ENCODE results near the gene ATP8A2. TPM values are rescaled to one million over a fixed set of nuclear protein-coding genes. Genes with fewer than 3 reads are reported as not detected.

The ATP8A2 gene
- total and polyA plus RNA-seq, 10 of the 15 experiments (the other 5 are each of a cell fraction or from before 2014, with no cell fraction given) = 0.01 to 0.04 (median 0.04) TPM; not detected in 7

DNA sequence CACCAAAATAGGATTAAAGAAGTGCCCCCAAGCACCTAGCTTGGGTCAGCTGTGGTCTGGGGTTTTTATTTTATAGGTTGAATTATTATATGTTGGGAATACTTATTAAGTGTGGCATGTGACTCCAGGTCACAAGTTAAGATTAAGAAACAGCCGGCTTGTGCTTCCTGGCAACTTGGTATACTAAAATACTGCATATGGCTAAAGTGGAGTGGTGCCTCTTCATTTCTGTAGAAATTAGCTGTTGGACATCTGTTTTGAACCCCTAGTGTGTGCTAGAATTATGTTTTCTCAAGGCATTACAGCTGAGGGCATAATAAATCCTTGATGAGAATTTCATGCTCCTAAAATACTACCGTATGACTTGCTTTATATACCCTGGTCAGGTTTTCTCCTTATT lies 393.5 kb downstream of the ATP8A2 start (continued):
- TF ChIP-seq, protein P1, sequence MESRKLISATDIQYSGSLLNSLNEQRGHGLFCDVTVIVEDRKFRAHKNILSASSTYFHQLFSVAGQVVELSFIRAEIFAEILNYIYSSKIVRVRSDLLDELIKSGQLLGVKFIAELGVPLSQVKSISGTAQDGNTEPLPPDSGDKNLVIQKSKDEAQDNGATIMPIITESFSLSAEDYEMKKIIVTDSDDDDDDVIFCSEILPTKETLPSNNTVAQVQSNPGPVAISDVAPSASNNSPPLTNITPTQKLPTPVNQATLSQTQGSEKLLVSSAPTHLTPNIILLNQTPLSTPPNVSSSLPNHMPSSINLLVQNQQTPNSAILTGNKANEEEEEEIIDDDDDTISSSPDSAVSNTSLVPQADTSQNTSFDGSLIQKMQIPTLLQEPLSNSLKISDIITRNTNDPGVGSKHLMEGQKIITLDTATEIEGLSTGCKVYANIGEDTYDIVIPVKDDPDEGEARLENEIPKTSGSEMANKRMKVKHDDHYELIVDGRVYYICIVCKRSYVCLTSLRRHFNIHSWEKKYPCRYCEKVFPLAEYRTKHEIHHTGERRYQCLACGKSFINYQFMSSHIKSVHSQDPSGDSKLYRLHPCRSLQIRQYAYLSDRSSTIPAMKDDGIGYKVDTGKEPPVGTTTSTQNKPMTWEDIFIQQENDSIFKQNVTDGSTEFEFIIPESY (IDR thresholded peaks at IDR 0.05) = no peak
- TF ChIP-seq ASH2L (IDR thresholded peaks at IDR 0.05; ENCODE audit: borderline replicate concordance, low read depth) = no peak
- TF ChIP-seq CHD4 (IDR thresholded peaks at IDR 0.05) = no peak
- TF ChIP-seq, protein P2, sequence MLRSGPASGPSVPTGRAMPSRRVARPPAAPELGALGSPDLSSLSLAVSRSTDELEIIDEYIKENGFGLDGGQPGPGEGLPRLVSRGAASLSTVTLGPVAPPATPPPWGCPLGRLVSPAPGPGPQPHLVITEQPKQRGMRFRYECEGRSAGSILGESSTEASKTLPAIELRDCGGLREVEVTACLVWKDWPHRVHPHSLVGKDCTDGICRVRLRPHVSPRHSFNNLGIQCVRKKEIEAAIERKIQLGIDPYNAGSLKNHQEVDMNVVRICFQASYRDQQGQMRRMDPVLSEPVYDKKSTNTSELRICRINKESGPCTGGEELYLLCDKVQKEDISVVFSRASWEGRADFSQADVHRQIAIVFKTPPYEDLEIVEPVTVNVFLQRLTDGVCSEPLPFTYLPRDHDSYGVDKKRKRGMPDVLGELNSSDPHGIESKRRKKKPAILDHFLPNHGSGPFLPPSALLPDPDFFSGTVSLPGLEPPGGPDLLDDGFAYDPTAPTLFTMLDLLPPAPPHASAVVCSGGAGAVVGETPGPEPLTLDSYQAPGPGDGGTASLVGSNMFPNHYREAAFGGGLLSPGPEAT (IDR thresholded peaks at IDR 0.05; ENCODE audit: low read depth) = no peak
- no peak for TF ChIP-seq EP300 (IDR thresholded peaks at IDR 0.05; ENCODE audit: borderline replicate concordance in 1 of 2, control insufficient read depth in 1 of 2, low read depth in 2 of 2, low read length in 2 of 2)

DNA sequence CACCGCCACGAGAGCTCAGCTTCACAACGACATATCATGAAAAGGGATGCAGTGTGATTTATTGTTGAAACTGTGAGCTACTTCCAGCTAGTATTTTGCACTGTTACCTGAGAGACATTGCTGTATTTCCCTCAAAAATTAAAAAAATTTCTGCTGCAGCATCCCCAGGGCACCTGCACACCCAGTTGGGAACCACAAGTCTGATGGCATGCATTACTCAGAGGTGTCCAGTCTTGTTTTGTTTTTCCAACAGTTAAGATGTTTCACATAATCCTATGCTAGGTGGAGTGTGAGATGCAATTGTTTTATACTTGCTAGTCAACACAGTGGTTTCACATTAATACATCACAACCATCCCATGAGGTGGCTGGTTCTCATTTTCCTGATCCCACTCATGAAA lies 394.8 kb downstream of the ATP8A2 start:
- DNase-seq (ENCODE audit: low read depth, low spot score) (no peak), FAIRE-seq (no peak), ATAC-seq (no peak)
- Histone ChIP-seq H3K36me3 (ENCODE audit: control insufficient read depth in 2 of 2, insufficient read depth in 2 of 2, low read length in 1 of 2) (no peaks in the 10 kb centered on the region), H4K20me1 (ENCODE audit: control insufficient read depth, insufficient read depth) (no peaks in the 10 kb centered on the region), H3K27me3 (replicated peaks in 1 of 2; ENCODE audit: control insufficient read depth in 2 of 2, insufficient read depth in 2 of 2, low read length in 1 of 2) (no peaks in the 10 kb centered on the region; a peak in 2 of 4 replicates), H2AFZ (ENCODE audit: control insufficient read depth, low read depth, low read length) (no peak overlapping the region), H3K9ac (ENCODE audit: control insufficient read depth, insufficient read depth, low read length) (no peak overlapping the region), H3K9me3 (replicated peaks; ENCODE audit: control insufficient read depth, insufficient read depth, low read length) (no peaks in the 10 kb centered on the region; the same call in 2 of the 3 replicates), H3K79me2 (ENCODE audit: control insufficient read depth, insufficient read depth, low read length) (no peaks in the 10 kb centered on the region), H3K4me1 (ENCODE audit: control insufficient read depth, insufficient read depth, low read length) (no peaks in the 10 kb centered on the region), H3K4me2 (ENCODE audit: control insufficient read depth, insufficient read depth) (no peak overlapping the region), H3K27ac (ENCODE audit: control insufficient read depth, insufficient read depth) (no peak overlapping the region), H3K4me3 (no peak overlapping the region)
- in situ Hi-C loops (cut with MboI) = no loop called here
- ChIA-PET RAD21 (ENCODE audit: unreplicated experiment) (no interaction called here), POLR2A (no interaction called here), SMC1A (ENCODE audit: uncharacterized antibody, unreplicated experiment) (interaction anchor here (0.8 kb wide), 1 partner anchor 12 kb away, joined by 3 read pairs; no protein-coding TSS in a partner anchor), CTCF (no interaction called here)
- intact Hi-C loops (cut with micrococcal nuclease; ENCODE audit: unreplicated experiment) = no loop called here
- 32% methylated on average over 3 of the region's 3 CpGs for WGBS (ENCODE audit: insufficient coverage, insufficient replicate concordance, low lambda C conversion rate, missing lambda C conversion rate)
- no TSS peak for BruUV-seq (replicated peaks)
- TF ChIP-seq SPI1 (IDR thresholded peaks at IDR 0.05; ENCODE audit: borderline replicate concordance, insufficient read depth, low read depth, low read length) (no peak), HDAC2 (IDR thresholded peaks at IDR 0.05) (no peak), EGR1 (IDR thresholded peaks at IDR 0.05; ENCODE audit: borderline replicate concordance in 1 of 2, low read depth in 2 of 2, low read length in 2 of 2) (no peak), BMI1 (IDR thresholded peaks at IDR 0.05; ENCODE audit: borderline replicate concordance) (no peak), KLF5 (IDR thresholded peaks at IDR 0.05; ENCODE audit: partially characterized antibody) (no peak), MTA3 (IDR thresholded peaks at IDR 0.05; ENCODE audit: borderline replicate concordance, low read length) (no peak)
- TF ChIP-seq, protein P3, sequence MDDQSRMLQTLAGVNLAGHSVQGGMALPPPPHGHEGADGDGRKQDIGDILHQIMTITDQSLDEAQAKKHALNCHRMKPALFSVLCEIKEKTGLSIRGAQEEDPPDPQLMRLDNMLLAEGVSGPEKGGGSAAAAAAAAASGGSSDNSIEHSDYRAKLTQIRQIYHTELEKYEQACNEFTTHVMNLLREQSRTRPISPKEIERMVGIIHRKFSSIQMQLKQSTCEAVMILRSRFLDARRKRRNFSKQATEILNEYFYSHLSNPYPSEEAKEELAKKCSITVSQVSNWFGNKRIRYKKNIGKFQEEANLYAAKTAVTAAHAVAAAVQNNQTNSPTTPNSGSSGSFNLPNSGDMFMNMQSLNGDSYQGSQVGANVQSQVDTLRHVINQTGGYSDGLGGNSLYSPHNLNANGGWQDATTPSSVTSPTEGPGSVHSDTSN (IDR thresholded peaks at IDR 0.05; ENCODE audit: insufficient replicate concordance, low read depth, low read length) = no peak
- TF ChIP-seq, protein P4, sequence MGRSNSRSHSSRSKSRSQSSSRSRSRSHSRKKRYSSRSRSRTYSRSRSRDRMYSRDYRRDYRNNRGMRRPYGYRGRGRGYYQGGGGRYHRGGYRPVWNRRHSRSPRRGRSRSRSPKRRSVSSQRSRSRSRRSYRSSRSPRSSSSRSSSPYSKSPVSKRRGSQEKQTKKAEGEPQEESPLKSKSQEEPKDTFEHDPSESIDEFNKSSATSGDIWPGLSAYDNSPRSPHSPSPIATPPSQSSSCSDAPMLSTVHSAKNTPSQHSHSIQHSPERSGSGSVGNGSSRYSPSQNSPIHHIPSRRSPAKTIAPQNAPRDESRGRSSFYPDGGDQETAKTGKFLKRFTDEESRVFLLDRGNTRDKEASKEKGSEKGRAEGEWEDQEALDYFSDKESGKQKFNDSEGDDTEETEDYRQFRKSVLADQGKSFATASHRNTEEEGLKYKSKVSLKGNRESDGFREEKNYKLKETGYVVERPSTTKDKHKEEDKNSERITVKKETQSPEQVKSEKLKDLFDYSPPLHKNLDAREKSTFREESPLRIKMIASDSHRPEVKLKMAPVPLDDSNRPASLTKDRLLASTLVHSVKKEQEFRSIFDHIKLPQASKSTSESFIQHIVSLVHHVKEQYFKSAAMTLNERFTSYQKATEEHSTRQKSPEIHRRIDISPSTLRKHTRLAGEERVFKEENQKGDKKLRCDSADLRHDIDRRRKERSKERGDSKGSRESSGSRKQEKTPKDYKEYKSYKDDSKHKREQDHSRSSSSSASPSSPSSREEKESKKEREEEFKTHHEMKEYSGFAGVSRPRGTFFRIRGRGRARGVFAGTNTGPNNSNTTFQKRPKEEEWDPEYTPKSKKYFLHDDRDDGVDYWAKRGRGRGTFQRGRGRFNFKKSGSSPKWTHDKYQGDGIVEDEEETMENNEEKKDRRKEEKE (IDR thresholded peaks at IDR 0.05) = no peak
- TF ChIP-seq, protein P5, sequence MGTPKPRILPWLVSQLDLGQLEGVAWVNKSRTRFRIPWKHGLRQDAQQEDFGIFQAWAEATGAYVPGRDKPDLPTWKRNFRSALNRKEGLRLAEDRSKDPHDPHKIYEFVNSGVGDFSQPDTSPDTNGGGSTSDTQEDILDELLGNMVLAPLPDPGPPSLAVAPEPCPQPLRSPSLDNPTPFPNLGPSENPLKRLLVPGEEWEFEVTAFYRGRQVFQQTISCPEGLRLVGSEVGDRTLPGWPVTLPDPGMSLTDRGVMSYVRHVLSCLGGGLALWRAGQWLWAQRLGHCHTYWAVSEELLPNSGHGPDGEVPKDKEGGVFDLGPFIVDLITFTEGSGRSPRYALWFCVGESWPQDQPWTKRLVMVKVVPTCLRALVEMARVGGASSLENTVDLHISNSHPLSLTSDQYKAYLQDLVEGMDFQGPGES (IDR thresholded peaks at IDR 0.05) = no peak

Measured in GM12878 (cell line).